HFF-Myc (cell line): ENCODE data around the gene TRMT112.
A peak's percentile ranks its signal among the peaks of the same experiment; 100 is the strongest.

Source experiments
- DNase-seq: peaks from one replicate; pipeline ENCODE4 v3.0.0-alpha.2; 2011; ENCODE audit warnings: low read depth; ENCODE audit errors: extremely low read depth
- H3K4me3 ChIP-seq: replicated peaks from 2 replicates; pipeline ENCODE4 v1.5.1; 2011; ENCODE audit warnings: low read depth, mild to moderate bottlenecking, control low read depth, low read length
- TF ChIP-seq, protein P1 (sequence below): IDR thresholded peaks from 2 replicates; pipeline ENCODE4 v1.5.1; 2012; ENCODE audit warnings: mild to moderate bottlenecking, low read depth, low read length, control low read depth; ENCODE audit errors: missing control alignments

Gene TRMT112

DNA sequence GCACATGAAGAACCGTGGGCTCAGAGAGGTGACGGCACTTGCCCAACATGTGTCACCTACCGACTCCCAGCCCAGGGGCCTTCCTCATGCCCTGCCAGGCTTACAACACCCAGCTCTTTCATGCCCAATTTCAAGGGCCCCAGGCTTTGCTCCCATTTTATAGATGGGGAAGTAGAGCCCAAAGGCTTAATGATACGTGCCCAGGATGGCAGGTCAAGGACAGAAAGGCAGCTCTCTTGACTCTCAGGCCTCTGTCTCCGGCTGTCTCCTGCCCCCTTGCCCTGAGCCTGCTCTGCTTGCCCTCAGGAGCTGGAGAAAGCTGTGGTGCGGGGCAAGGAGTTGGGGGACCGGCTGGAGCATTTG is 31.6 kb upstream of the TRMT112 start:
- TF ChIP-seq, protein P1, sequence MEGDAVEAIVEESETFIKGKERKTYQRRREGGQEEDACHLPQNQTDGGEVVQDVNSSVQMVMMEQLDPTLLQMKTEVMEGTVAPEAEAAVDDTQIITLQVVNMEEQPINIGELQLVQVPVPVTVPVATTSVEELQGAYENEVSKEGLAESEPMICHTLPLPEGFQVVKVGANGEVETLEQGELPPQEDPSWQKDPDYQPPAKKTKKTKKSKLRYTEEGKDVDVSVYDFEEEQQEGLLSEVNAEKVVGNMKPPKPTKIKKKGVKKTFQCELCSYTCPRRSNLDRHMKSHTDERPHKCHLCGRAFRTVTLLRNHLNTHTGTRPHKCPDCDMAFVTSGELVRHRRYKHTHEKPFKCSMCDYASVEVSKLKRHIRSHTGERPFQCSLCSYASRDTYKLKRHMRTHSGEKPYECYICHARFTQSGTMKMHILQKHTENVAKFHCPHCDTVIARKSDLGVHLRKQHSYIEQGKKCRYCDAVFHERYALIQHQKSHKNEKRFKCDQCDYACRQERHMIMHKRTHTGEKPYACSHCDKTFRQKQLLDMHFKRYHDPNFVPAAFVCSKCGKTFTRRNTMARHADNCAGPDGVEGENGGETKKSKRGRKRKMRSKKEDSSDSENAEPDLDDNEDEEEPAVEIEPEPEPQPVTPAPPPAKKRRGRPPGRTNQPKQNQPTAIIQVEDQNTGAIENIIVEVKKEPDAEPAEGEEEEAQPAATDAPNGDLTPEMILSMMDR, result no peak
- no peak for DNase-seq

DNA sequence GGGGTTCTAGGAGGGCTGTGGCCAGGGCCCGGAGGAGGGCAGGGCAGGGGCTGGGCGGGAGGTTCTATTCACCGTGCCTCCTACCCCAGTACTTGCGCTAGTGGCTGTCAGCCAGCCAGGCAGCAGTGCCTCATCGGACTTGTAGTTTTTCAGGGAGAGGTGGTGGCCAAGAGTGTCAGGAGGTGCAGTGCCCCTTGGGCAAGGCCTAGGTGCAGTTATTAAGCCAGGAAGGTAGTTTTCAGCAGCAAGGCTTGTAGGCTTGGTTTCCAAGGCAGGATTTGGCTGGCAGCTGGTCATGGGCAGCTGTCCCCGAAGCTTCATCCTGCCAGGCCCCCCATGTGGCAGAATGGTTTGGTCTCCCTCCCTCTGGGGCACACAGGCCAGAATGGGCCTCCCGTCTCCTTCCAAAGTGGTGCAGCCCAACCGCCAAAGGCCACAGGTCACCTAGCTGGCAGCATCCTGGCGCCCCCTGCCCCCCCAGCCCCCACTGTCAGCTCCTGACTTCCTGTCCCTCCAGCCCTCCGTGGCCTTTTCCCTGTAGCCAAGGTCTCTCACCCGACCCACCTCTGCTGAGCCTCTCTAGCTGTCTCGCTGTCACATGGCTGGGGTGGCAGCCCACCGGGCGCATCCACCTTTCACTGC is 31.1 kb upstream of the TRMT112 start:
- H3K4me3 ChIP-seq, result no peak overlapping the region
- TF ChIP-seq, protein P1, result no peak
- DNase-seq, result no peak

More for the DNA sequence above, 31.6 kb upstream of the TRMT112 start:
- no peak overlapping the region for H3K4me3 ChIP-seq

DNA sequence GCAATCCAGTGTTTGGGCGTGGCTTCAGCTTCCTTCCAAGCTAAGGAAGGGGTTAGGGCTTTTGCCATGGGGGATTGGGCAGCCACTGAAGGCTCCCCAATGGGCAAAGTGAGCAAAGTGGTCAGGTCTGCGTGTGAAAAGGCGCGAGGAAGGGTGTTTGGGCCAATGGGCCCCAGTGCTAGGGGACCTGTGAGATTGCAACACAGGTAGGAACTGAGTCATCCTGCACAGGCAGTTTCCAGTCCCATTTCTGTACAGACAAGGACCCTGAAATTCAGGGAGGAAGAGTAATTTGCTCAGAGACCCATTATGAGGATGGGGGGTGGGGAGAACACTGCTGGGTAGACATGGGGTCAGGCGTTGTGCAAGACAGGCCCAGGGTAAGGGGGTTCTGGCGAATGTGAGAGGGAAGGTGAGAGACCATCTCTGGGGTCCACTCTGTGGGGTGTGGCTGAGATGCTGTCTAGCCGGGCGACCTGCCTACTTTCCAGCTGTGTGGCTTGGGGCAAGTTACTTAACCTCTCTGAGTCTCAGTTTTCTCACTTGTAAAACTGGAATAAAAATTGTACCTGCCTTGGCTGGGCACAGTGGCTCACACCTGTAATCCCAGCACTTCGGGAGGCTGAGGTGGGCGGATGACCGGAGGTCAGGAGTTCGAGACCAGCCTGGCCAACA is 30.0 kb upstream of the TRMT112 start:
- H3K4me3 ChIP-seq, result no peak overlapping the region
- DNase-seq, result no peak
- TF ChIP-seq, protein P1, result no peak

DNA sequence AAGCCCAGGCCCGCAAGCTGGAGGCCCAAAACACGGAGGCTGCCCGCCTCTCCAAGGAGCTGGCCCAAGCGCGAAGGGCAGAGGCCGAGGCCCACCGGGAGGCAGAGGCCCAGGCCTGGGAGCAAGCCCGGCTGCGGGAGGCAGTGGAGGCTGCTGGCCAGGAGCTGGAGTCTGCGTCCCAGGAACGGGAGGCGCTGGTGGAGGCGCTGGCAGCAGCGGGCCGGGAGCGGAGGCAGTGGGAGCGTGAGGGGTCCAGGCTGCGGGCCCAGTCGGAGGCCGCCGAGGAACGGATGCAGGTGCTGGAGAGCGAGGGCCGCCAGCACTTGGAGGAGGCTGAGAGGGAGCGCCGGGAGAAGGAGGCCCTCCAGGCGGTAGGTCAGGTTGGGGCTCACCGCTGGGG is 27.4 kb upstream of the TRMT112 start:
- no peak overlapping the region for H3K4me3 ChIP-seq
- no peak for DNase-seq
- TF ChIP-seq, protein P1, result no peak

DNA sequence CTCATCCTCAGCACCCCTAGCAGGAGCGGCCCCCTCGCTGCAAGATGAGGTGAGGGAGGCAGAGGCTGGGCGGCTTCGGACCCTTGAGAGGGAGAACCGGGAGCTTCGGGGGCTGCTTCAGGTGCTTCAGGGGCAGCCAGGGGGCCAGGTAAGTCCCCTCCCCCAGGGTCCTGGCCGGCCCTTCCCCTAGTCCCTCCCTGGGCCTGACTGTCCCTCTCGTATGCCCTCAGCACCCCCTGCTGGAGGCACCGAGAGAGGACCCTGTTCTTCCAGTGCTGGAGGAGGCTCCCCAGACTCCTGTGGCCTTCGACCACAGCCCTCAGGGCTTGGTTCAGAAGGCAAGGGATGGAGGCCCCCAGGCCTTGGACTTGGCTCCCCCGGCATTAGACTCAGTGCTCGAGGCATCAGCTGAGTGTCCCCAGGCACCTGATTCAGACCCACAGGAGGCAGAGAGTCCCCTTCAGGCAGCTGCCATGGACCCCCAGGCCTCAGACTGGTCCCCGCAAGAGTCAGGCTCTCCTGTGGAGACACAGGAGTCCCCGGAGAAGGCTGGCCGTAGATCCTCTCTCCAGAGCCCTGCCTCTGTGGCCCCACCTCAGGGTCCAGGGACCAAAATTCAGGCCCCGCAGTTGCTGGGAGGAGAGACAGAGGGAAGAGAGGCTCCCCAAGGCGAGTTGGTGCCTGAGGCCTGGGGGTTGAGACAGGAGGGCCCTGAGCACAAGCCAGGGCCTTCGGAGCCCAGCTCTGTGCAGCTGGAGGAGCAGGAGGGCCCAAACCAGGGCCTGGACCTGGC is 26.6 kb upstream of the TRMT112 start:
- no peak overlapping the region for H3K4me3 ChIP-seq
- TF ChIP-seq, protein P1, result peak; percentile 16
- no peak for DNase-seq

DNA sequence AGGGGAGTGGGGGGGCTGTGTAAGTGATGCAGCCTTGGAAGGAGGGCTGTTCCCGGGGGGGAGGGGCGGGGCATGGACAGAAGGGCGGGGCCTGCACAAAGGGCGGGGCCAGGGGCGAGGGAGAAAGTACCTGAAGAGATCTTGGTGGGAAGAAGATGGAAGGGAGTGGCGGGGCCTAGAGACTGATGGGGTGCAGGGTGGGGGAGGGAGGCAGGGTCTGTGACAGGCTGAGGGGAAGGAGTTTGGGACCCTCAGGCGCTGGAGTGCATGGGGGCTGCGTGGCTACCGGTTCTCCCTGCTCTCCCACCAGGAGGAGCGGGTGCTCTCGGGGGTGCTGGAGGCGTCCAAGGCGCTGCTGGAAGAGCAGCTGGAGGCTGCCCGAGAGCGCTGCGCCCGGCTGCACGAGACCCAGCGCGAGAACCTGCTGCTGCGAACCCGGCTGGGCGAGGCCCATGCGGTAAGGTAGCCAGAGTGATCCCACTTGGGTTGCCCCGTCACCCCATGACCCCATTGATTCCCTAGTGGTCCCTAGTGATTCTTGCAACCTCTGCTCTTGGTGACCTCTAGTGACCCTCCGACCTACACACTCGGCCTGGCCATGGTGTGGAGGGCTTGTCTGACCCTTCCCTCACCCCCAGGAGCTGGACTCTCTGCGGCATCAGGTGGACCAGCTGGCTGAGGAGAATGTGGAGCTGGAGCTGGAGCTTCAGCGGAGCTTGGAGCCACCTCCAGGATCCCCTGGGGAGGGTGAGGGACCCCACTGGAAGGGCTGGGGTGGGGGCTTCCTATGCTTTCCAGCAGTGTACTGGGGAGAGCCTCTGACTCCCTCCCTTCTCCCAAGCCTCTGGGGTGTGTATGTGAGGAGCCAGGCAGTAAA is 25.7 kb upstream of the TRMT112 start:
- TF ChIP-seq, protein P1, result no peak
- H3K4me3 ChIP-seq, result no peak overlapping the region
- no peak for DNase-seq
